ENCODE measurements around the gene GPHN.

Gene GPHN

GRCh38 chr14:66596241-66596985, 88.5 kb downstream of the GPHN start:
- in situ Hi-C loops (cut with HindIII; ENCODE audit: low sequenced_read_pairs): no loop called here

GRCh38 chr14:66600416-66600815, 92.5 kb downstream of the GPHN start:
- in situ Hi-C loops (cut with HindIII; ENCODE audit: low sequenced_read_pairs): no loop called here

- in situ Hi-C loops (cut with HindIII; ENCODE audit: low sequenced_read_pairs): no loop called here
Measured at GRCh38 chr14:66601932-66602578, 94.1 kb downstream of the GPHN start.

- in situ Hi-C loops (cut with HindIII; ENCODE audit: low sequenced_read_pairs): no loop called here
Measured at GRCh38 chr14:66603945-66604344, 96.0 kb downstream of the GPHN start.

- in situ Hi-C loops (cut with HindIII; ENCODE audit: low sequenced_read_pairs): no loop called here
Measured at GRCh38 chr14:66606826-66607225, 98.9 kb downstream of the GPHN start.

GRCh38 chr14:66610154-66610563, 102.2 kb downstream of the GPHN start:
- in situ Hi-C loops (cut with HindIII; ENCODE audit: low sequenced_read_pairs): no loop called here

GRCh38 chr14:66613344-66613743, 105.4 kb downstream of the GPHN start:
- in situ Hi-C loops (cut with HindIII; ENCODE audit: low sequenced_read_pairs): no loop called here

- in situ Hi-C loops (cut with HindIII; ENCODE audit: low sequenced_read_pairs): no loop called here
Measured at GRCh38 chr14:66619952-66620351, 112.0 kb downstream of the GPHN start.

GRCh38 chr14:66623838-66624237, 115.9 kb downstream of the GPHN start:
- in situ Hi-C loops (cut with HindIII; ENCODE audit: low sequenced_read_pairs): no loop called here

GRCh38 chr14:66624336-66624937, 116.5 kb downstream of the GPHN start:
- in situ Hi-C loops (cut with HindIII; ENCODE audit: low sequenced_read_pairs): no loop called here

- in situ Hi-C loops (cut with HindIII; ENCODE audit: low sequenced_read_pairs): no loop called here
Measured at GRCh38 chr14:66628636-66629035, 120.7 kb downstream of the GPHN start.

- in situ Hi-C loops (cut with HindIII; ENCODE audit: low sequenced_read_pairs): no loop called here
Measured at GRCh38 chr14:66629499-66629898, 121.6 kb downstream of the GPHN start.

GRCh38 chr14:66634876-66635275, 126.9 kb downstream of the GPHN start:
- in situ Hi-C loops (cut with HindIII; ENCODE audit: low sequenced_read_pairs): no loop called here

- in situ Hi-C loops (cut with HindIII; ENCODE audit: low sequenced_read_pairs): no loop called here
Measured at GRCh38 chr14:66635435-66635834, 127.5 kb downstream of the GPHN start.

GRCh38 chr14:66636240-66636639, 128.3 kb downstream of the GPHN start:
- in situ Hi-C loops (cut with HindIII; ENCODE audit: low sequenced_read_pairs): no loop called here

GRCh38 chr14:66638689-66639088, 130.7 kb downstream of the GPHN start:
- in situ Hi-C loops (cut with HindIII; ENCODE audit: low sequenced_read_pairs): no loop called here

GRCh38 chr14:66641861-66642635, 134.1 kb downstream of the GPHN start:
- in situ Hi-C loops (cut with HindIII; ENCODE audit: low sequenced_read_pairs): no loop called here

- in situ Hi-C loops (cut with HindIII; ENCODE audit: low sequenced_read_pairs): no loop called here
Measured at GRCh38 chr14:66643344-66643743, 135.4 kb downstream of the GPHN start.

- in situ Hi-C loops (cut with HindIII; ENCODE audit: low sequenced_read_pairs): no loop called here
Measured at GRCh38 chr14:66645716-66646115, 137.8 kb downstream of the GPHN start.

GRCh38 chr14:66649498-66649897, 141.6 kb downstream of the GPHN start:
- in situ Hi-C loops (cut with HindIII; ENCODE audit: low sequenced_read_pairs): no loop called here

- in situ Hi-C loops (cut with HindIII; ENCODE audit: low sequenced_read_pairs): no loop called here
Measured at GRCh38 chr14:66650491-66650911, 142.6 kb downstream of the GPHN start.
